ENCODE measurements around the gene AIRE.

DNA sequence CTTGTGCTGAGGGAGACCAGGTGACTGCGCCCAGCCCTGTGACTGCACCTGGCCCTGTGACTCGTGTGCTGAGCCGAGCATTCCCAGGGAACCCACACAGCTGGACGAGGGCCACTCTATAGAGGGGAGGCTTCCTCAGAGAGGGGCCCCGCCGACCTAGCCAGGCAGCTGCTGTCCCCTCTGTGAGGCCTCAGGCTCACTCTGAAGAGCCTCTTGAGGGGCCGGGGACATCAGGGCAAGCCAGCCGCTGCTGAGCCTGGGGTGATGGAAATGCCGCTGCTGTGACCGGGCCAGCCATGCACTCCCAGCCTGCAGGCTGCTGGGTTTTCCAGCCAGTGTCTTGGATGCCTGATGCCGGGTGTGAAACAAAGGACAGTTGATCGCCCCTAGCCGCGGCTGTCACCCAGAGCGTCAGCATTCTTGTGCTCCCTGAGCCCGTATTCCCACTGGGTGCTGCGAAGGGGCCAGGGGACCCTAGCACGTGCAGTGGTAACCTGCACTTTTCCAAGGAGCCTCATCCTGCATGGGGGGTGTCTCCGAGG lies 31.6 kb downstream of the AIRE start:
- TF ChIP-seq, protein P1, sequence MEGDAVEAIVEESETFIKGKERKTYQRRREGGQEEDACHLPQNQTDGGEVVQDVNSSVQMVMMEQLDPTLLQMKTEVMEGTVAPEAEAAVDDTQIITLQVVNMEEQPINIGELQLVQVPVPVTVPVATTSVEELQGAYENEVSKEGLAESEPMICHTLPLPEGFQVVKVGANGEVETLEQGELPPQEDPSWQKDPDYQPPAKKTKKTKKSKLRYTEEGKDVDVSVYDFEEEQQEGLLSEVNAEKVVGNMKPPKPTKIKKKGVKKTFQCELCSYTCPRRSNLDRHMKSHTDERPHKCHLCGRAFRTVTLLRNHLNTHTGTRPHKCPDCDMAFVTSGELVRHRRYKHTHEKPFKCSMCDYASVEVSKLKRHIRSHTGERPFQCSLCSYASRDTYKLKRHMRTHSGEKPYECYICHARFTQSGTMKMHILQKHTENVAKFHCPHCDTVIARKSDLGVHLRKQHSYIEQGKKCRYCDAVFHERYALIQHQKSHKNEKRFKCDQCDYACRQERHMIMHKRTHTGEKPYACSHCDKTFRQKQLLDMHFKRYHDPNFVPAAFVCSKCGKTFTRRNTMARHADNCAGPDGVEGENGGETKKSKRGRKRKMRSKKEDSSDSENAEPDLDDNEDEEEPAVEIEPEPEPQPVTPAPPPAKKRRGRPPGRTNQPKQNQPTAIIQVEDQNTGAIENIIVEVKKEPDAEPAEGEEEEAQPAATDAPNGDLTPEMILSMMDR (IDR thresholded peaks at IDR 0.05): no peak
- no peak for TF ChIP-seq POLR2A (IDR thresholded peaks at IDR 0.05)

Data from uterus (tissue), 2 donors.